SK-N-SH (cell line): ENCODE data around the gene MMP13.

Source experiments
- CTCF ChIP-seq: fragments of 200-600 bp; sonication (generic); IDR thresholded peaks from 2 replicates; pipeline ENCODE4 v1.6.1; 2017; ENCODE audit warnings: antibody characterized with exemption, mild to moderate bottlenecking, moderate library complexity
- MAX ChIP-seq: IDR thresholded peaks from 2 replicates; pipeline ENCODE4 v1.4.0; 2012; ENCODE audit warnings: low read depth

GRCh38 chr11:102927624-102927990, 27.9 kb downstream of the MMP13 start:
- TF ChIP-seq CTCF = no peak
- TF ChIP-seq MAX = no peak
